C4-2B (cell line): ENCODE data around the gene RMDN2.
"Not testable (repeated sequence)": the region's sequence is repeated elsewhere in the genome, so short reads cannot be mapped to it uniquely, and the experiment has no call there.

Experiments used
- CTCF ChIP-seq: fragments of 450-650 bp; conservative IDR thresholded peaks from 2 replicates; pipeline ENCODE4 v1.5.1; 2017; ENCODE audit warnings: mild to moderate bottlenecking
- ZFX ChIP-seq: fragments of 450-650 bp; IDR thresholded peaks from 2 replicates; pipeline ENCODE4 v1.6.1; 2017

- TF ChIP-seq ZFX, CTCF: not testable (repeated sequence)
Measured at GRCh38 chr2:38020359-38021069, 95.4 kb downstream of the RMDN2 start.
